Spleen (tissue), 11 donors: ENCODE measurements around the gene RBBP8. TPM values are rescaled to one million over a fixed set of nuclear protein-coding genes. Genes with fewer than 3 reads are reported as not detected.

ENCODE experiments used
- DNase-seq: peaks from one replicate; pipeline ENCODE4 v3.0.0-alpha.2; 2020
- H3K27ac ChIP-seq, 8 donors: fragments of 200-600 bp; sonication (generic) in 7 of 8; 1 replicate in 4 of 8; 2 replicates in 4 of 8; pipeline versions ENCODE4 v1.5.0 to v1.8.0; 2016 to 2021; ENCODE audit warnings: inconsistent platforms in 4 of 8, mild to moderate bottlenecking in 4 of 8, moderate library complexity in 1 of 8
- H3K27me3 ChIP-seq, 7 donors: fragments of 200-600 bp; sonication (generic) in 6 of 7; replicated peaks in 1 of 7; 1 replicate in 4 of 7; 2 replicates in 3 of 7; pipeline versions ENCODE4 v1.5.0 to v1.8.0; 2016 to 2021; ENCODE audit warnings: inconsistent platforms in 3 of 7, mild to moderate bottlenecking in 1 of 7
- H3K36me3 ChIP-seq, 6 donors: fragments of 200-600 bp; sonication (generic) in 5 of 6; 1 replicate in 4 of 6; 2 replicates in 2 of 6; pipeline versions ENCODE4 v1.5.0 to v1.8.0; 2016 to 2021; ENCODE audit warnings: inconsistent platforms in 2 of 6
- H3K4me1 ChIP-seq, 6 donors: fragments of 200-600 bp; sonication (generic) in 5 of 6; 1 replicate in 3 of 6; 2 replicates in 3 of 6; pipeline versions ENCODE4 v1.5.0 to v1.8.0; 2016 to 2021; ENCODE audit warnings: inconsistent platforms in 3 of 6
- H3K4me3 ChIP-seq, 8 donors: fragments of 200-600 bp; sonication (generic) in 7 of 8; 1 replicate in 4 of 8; 2 replicates in 4 of 8; pipeline versions ENCODE4 v1.5.0 to v1.8.0; 2016 to 2021; ENCODE audit warnings: inconsistent platforms in 4 of 8, mild to moderate bottlenecking in 4 of 8, moderate library complexity in 2 of 8
- H3K9me3 ChIP-seq, 8 donors: fragments of 200-600 bp; sonication (generic) in 7 of 8; 1 replicate in 4 of 8; 2 replicates in 4 of 8; pipeline versions ENCODE4 v1.5.0 to v1.8.0; 2016 to 2021; ENCODE audit warnings: inconsistent platforms in 4 of 8
- POLR2A ChIP-seq, 3 donors: fragments of 450-650 bp; IDR thresholded peaks; one replicate each; pipeline ENCODE4 v1.5.1; 2017; ENCODE audit warnings: antibody characterized with exemption in 3 of 3, mild to moderate bottlenecking in 1 of 3
- POLR2AphosphoS5 ChIP-seq, 3 donors: sonication (generic); formaldehyde crosslinking; IDR thresholded peaks; one replicate each; pipeline ENCODE4 v1.5.1; 2017; ENCODE audit warnings: antibody characterized with exemption in 3 of 3
- WGBS, 5 donors: extraction: QIAGEN DNeasy Blood & Tissue Kit in 3 of 5; methylation state at CpG; one replicate each; pipeline versions ENCODE4 v1.1.5 to v1.1.7; 2013 to 2018; 5-methylcytosine and 5-hydroxymethylcytosine counted together
- intact Hi-C: fragments of 100-400 bp; cut with DNase I; formaldehyde crosslinking; loops from one replicate; pipeline ENCODE4 v1.15.0; 2023; ENCODE audit warnings: low total_unique reads
- polyA plus RNA-seq, 3 donors: library from polyadenylated mRNA; stranded (reverse); fragments of 200-250 nt; gene quantifications; one replicate each; pipeline ENCODE4 v1.2.1, GENCODE V29; 2013
- total RNA-seq, 7 donors: library from RNA; depleted of rRNA in 3 of 7; stranded (reverse); fragments of >200 nt in 3 of 7; fragmentation: NEBNext Ultra II Directional in 4 of 7; extraction: Animal tissue kit (Norgen Biotek cat#: 25700) in 4 of 7; gene quantifications; one replicate each; pipeline versions ENCODE4 v1.1.0 to v1.2.1, GENCODE V29; 2016 to 2021
- TF ChIP-seq, protein P1 (sequence below), 11 experiments: fragments of 200-600 bp in 7 of 11; fragments of 450-650 bp in 4 of 11; sonication (generic) in 4 of 11; IDR thresholded peaks in 8 of 11; conservative IDR thresholded peaks in 3 of 11; 1 replicate in 7 of 11; 2 replicates in 4 of 11; pipeline versions ENCODE4 v1.4.0 to v1.8.0; 2016 to 2021; ENCODE audit warnings: antibody characterized with exemption in 11 of 11, inconsistent platforms in 4 of 11, mild to moderate bottlenecking in 1 of 11
- donor health status: healthy with polysubstance abuse.
- donor health status: DM: no; HTN: no; CAD: no; lungs with moderate emphysema.
- donor health status: DM: no; HTN: no; CAD: no.
- donor health status: Bipolar disorder and iron deficiency.
- donor health status: healthy.
- donor health status: DM: no; HTN: no; CAD: no.
- donor health status: DM: yes; HTN: yes; CAD: no.

The RBBP8 gene
- total and polyA plus RNA-seq, 10 donors, result 10.6 to 21.4 (median 16.4) TPM

DNA sequence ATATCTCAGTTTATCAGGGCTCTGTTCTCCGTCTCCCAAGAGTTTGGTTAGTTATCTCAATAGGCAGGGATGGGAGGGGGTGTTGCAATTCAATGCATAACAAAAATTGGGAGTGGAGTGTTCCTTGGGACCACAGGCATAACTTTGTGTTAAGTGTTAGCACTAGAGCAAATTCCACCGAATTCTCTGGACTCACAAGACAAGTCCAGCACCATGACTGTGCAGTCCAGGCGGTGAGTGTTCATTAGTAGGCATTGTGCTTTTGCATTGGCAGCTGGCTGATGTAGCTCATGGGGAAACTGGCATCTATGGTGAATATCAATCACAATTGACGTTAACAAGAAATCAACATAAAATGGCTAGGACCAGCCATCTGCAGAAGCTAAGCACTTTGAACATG is 123.2 kb downstream of the RBBP8 start:
- Histone ChIP-seq H3K4me1 (peaks cover 0 to 20% (median 10%) of the 10 kb centered on the region in 6 donors), H3K36me3 (no peaks in the 10 kb centered on the region), H3K9me3 (no peaks in the 10 kb centered on the region), H3K27ac (no peak overlapping the region), H3K27me3 (peaks cover 0 to 8% (median 0%) of the 10 kb centered on the region in 7 donors), H3K4me3 (no peak overlapping the region)
- no peak for TF ChIP-seq POLR2A (IDR thresholded peaks at IDR 0.05)
- TF ChIP-seq, protein P1, sequence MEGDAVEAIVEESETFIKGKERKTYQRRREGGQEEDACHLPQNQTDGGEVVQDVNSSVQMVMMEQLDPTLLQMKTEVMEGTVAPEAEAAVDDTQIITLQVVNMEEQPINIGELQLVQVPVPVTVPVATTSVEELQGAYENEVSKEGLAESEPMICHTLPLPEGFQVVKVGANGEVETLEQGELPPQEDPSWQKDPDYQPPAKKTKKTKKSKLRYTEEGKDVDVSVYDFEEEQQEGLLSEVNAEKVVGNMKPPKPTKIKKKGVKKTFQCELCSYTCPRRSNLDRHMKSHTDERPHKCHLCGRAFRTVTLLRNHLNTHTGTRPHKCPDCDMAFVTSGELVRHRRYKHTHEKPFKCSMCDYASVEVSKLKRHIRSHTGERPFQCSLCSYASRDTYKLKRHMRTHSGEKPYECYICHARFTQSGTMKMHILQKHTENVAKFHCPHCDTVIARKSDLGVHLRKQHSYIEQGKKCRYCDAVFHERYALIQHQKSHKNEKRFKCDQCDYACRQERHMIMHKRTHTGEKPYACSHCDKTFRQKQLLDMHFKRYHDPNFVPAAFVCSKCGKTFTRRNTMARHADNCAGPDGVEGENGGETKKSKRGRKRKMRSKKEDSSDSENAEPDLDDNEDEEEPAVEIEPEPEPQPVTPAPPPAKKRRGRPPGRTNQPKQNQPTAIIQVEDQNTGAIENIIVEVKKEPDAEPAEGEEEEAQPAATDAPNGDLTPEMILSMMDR (IDR thresholded peaks at IDR 0.05 in 8 of 11, conservative IDR thresholded peaks at IDR 0.05 in 3 of 11), result no peak
- no peak for TF ChIP-seq POLR2AphosphoS5 (IDR thresholded peaks at IDR 0.05)
- 86 to 97% (median 93%) methylated on average over 4 of the region's 4 CpGs for WGBS, 5 donors
- no peak for DNase-seq
- intact Hi-C loops, result no loop called here

DNA sequence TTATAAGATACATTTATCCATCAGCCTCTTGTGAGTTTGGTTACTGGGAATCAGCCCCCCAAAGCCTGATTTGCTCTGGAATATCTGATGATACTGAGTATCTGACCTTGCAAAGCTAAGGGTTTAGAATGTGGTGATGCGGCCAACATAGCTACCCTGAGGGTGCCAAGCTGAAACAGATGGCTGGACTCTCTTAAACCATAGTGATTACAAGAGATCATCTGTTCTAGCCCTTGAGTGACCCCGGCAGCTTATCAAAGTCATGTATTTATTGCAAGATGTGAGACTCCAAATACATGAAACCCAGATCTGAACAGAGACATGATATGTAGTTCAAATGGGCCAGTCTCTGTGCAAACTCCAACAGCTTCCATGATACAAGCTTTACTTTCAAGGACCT is 124.0 kb downstream of the RBBP8 start:
- TF ChIP-seq, protein P1 (IDR thresholded peaks at IDR 0.05 in 8 of 11, conservative IDR thresholded peaks at IDR 0.05 in 3 of 11), result no peak
- no peak for TF ChIP-seq POLR2AphosphoS5 (IDR thresholded peaks at IDR 0.05)
- intact Hi-C loops, result no loop called here
- WGBS, 5 donors, result 88 to 98% (median 92%) methylated on average over 1 to 2 of the region's 2 CpGs
- Histone ChIP-seq H3K36me3 (no peaks in the 10 kb centered on the region), H3K27ac (no peak overlapping the region), H3K27me3 (peaks cover 0 to 8% (median 0%) of the 10 kb centered on the region in 7 donors), H3K4me1 (peaks cover 0 to 20% (median 10%) of the 10 kb centered on the region in 6 donors), H3K4me3 (no peak overlapping the region), H3K9me3 (no peaks in the 10 kb centered on the region)
- DNase-seq, result no peak

DNA sequence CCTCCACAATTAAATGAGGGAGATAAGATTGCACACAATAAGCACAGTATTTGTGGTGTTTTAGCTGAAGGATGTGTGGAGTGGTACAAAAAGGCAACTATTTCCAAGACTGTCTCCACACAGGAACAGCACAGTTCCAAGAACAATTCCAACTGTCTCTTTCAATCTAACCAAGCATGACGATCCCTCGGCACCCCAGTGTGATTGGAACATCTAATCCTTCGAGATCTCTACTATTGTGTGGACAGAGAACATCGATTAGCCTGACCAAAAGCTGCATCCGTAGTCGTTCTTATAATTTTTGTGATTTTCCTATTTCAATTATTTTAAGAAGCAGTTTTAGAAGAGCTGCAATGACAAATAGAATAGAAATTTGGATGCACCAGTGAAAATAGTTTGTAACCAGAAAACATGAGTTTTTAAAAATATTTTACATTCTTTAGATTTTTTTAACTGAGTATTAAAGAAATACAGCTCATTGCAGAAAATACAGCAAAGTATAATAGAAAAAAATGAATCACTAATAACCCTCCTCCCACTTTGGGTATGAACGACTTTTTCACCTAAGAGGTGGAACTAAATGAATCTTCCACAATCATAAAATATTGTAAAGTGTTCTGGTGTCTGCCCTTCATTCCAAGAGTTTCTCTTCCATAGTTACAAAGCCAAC is 125.8 kb downstream of the RBBP8 start:
- WGBS, 5 donors, result 75 to 91% (median 83%) methylated on average over 7 of the region's 7 CpGs
- TF ChIP-seq, protein P1 (IDR thresholded peaks at IDR 0.05 in 8 of 11, conservative IDR thresholded peaks at IDR 0.05 in 3 of 11), result no peak
- TF ChIP-seq POLR2AphosphoS5 (IDR thresholded peaks at IDR 0.05) (no peak), POLR2A (IDR thresholded peaks at IDR 0.05) (no peak)
- Histone ChIP-seq H3K4me3 (no peak overlapping the region), H3K27ac (no peak overlapping the region), H3K27me3 (peaks cover 0 to 8% (median 0%) of the 10 kb centered on the region in 7 donors), H3K4me1 (peaks cover 0 to 8% (median 6%) of the 10 kb centered on the region in 6 donors), H3K36me3 (no peaks in the 10 kb centered on the region), H3K9me3 (peaks cover 0 to 12% (median 8%) of the 10 kb centered on the region in 8 donors)
- no peak for DNase-seq
- intact Hi-C loops, result no loop called here

DNA sequence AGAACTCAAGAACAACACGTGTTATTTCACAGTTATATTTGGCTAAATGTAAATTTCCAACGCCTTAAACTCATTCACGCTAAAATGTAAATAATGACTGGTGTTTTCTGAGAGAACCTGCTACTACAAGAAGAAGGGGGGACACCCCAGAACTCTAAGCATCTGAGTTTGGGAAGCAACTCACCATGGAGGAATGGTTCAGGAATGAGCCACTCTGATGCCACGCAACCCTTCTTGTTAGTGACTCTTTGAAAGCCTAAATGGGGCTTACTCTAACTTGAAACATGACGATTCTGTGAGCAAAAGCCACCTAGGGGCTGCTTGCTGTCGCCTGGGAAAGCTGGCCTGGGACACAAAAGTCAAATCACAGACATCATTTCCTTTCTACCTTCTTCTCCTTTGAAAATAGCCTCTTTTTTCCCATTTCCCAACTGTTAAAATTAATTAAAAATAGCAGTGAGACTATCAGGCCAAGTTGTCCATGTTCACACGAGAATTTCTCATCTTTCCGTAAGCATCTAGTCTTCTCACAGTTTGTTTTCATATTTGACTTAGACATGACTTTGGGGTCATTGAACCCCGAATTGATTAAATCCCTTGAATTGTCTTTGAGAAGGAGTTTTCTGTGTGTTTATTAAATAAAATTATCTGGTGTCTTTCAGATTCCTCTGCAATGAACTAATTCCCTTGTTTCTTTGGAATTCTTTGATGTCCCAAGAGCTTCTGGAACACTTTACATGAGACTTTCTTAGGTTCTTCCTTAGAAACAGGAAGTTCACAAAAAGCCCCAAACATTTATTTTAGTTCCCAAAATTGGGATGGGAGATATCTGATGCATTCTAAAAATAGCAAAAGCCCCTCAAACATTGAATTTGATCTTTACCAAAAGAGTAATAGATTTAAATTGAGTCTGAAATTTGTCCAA is 126.7 kb downstream of the RBBP8 start:
- intact Hi-C loops, result no loop called here
- H3K4me3 ChIP-seq, result no peak overlapping the region
- TF ChIP-seq POLR2A (IDR thresholded peaks at IDR 0.05) (no peak), POLR2AphosphoS5 (IDR thresholded peaks at IDR 0.05) (no peak)
- TF ChIP-seq, protein P1 (IDR thresholded peaks at IDR 0.05 in 8 of 11, conservative IDR thresholded peaks at IDR 0.05 in 3 of 11), result no peak
- peaks cover 0 to 17% (median 8%) of the 10 kb centered on the region in 8 donors for H3K9me3 ChIP-seq
- H3K27me3 ChIP-seq, result no peaks in the 10 kb centered on the region
- H3K4me1 ChIP-seq, result no peaks in the 10 kb centered on the region
- H3K36me3 ChIP-seq, result no peaks in the 10 kb centered on the region
- H3K27ac ChIP-seq, result no peak overlapping the region
- WGBS, 5 donors, result 78 to 93% (median 88%) methylated on average over 9 of the region's 9 CpGs
- DNase-seq, result no peak
